ENCODE data around the gene GJB2.

DNA sequence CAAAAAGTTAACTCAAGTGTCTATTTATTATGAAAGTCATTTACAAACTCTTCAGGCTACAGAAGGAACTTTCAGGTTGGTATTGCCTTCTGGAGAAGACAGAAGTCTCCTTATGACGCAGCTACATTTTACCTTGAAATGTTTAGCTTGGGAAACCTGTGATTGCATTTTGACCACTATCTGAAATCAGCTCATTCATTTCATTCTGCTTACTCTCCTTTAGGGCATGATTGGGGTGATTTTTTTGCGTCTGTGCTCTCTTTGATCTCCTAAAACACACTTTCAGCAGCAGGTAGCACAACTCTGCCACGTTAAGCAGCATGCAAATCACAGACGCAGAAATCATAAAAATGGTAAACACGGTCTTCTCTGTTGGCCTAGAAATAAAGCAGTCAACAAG, 29.8 kb upstream of the GJB2 start:
- no peak for TF ChIP-seq CTCF (IDR thresholded peaks at IDR 0.05 in 8 of 11, conservative IDR thresholded peaks at IDR 0.05 in 3 of 11)
- TF ChIP-seq POLR2A (IDR thresholded peaks at IDR 0.05): no peak
- TF ChIP-seq POLR2AphosphoS5 (IDR thresholded peaks at IDR 0.05): no peak
